ENCODE measurements around the gene ARHGAP15.

DNA sequence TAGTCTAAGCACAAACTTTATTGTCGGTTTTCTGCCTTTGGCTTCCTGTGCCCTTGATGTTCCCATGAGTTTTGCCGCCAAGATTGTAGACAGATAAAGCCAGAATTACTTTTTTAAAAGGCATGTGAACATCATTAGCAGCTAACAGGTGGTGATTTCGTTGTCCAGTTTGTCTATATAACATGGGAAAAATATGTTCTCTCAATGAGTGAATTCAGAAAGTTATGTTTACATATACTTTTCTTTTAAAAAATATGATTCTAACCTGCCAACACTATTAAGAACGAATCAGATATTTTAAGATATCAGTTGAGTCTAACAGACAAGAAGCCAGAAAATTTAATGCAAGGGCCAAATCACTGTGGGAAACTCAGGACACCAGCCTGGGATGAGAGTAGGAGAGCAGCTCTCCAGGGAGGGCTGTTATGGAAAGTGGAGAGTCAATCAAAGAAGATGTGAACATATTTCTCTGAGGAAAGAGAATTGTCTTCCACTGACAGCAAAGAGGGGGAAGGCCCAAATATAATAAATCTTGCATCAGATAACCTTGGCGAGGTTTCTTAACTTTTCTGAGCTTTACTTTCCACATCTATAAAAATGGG lies 311.3 kb downstream of the ARHGAP15 start:
- TF ChIP-seq NFIC (IDR thresholded peaks at IDR 0.05) (no peak), CEBPB (IDR thresholded peaks at IDR 0.05) (no peak), CREB1 (IDR thresholded peaks at IDR 0.05; ENCODE audit: low read depth) (no peak), TEAD4 (IDR thresholded peaks at IDR 0.05) (no peak), TAF1 (IDR thresholded peaks at IDR 0.05; ENCODE audit: low read depth) (no peak), RAD21 (IDR thresholded peaks at IDR 0.05; ENCODE audit: low read depth) (no peak), ZBTB7A (IDR thresholded peaks at IDR 0.05; ENCODE audit: low read depth) (no peak), EP300 (IDR thresholded peaks at IDR 0.05; ENCODE audit: borderline replicate concordance) (no peak), YY1 (IDR thresholded peaks at IDR 0.05; ENCODE audit: low read depth) (no peak), FOXM1 (IDR thresholded peaks at IDR 0.05; ENCODE audit: borderline replicate concordance, low read depth) (no peak)
- TF ChIP-seq, protein P1, sequence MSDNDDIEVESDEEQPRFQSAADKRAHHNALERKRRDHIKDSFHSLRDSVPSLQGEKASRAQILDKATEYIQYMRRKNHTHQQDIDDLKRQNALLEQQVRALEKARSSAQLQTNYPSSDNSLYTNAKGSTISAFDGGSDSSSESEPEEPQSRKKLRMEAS (IDR thresholded peaks at IDR 0.05), result no peak
- TF ChIP-seq, protein P2, sequence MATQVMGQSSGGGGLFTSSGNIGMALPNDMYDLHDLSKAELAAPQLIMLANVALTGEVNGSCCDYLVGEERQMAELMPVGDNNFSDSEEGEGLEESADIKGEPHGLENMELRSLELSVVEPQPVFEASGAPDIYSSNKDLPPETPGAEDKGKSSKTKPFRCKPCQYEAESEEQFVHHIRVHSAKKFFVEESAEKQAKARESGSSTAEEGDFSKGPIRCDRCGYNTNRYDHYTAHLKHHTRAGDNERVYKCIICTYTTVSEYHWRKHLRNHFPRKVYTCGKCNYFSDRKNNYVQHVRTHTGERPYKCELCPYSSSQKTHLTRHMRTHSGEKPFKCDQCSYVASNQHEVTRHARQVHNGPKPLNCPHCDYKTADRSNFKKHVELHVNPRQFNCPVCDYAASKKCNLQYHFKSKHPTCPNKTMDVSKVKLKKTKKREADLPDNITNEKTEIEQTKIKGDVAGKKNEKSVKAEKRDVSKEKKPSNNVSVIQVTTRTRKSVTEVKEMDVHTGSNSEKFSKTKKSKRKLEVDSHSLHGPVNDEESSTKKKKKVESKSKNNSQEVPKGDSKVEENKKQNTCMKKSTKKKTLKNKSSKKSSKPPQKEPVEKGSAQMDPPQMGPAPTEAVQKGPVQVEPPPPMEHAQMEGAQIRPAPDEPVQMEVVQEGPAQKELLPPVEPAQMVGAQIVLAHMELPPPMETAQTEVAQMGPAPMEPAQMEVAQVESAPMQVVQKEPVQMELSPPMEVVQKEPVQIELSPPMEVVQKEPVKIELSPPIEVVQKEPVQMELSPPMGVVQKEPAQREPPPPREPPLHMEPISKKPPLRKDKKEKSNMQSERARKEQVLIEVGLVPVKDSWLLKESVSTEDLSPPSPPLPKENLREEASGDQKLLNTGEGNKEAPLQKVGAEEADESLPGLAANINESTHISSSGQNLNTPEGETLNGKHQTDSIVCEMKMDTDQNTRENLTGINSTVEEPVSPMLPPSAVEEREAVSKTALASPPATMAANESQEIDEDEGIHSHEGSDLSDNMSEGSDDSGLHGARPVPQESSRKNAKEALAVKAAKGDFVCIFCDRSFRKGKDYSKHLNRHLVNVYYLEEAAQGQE (IDR thresholded peaks at IDR 0.05; ENCODE audit: low read depth), result no peak
- TF ChIP-seq, protein P3, sequence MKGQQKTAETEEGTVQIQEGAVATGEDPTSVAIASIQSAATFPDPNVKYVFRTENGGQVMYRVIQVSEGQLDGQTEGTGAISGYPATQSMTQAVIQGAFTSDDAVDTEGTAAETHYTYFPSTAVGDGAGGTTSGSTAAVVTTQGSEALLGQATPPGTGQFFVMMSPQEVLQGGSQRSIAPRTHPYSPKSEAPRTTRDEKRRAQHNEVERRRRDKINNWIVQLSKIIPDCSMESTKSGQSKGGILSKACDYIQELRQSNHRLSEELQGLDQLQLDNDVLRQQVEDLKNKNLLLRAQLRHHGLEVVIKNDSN (IDR thresholded peaks at IDR 0.05), result no peak

All from Ishikawa (cell line).